IMR-90 (cell line): Measurements from ENCODE around the gene DNAH8. TPM values are rescaled to one million over a fixed set of nuclear protein-coding genes. Genes with fewer than 3 reads are reported as not detected.

Experiments
- ATAC-seq: fragments of 200-7000 bp; cut with Tn5 transposase; 2 replicates; pipeline ENCODE4 v1.9.1; 2020; ENCODE audit warnings: low read depth, mild to moderate bottlenecking, moderate library complexity
- BruUV-seq: library from RNA; stranded (reverse); fragments of 400-500 nt; replicated peaks from 2 replicates; lab custom pipeline; 2021; lab: Mats Ljungman, UMichigan
- CTCF ChIA-PET: fragments of 300-600 bp; formaldehyde crosslinking; extraction: SDS; loops from one replicate; lab custom pipeline; 2021; ENCODE audit warnings: antibody characterized with exemption; lab: Yijun Ruan, JAX
- POLR2A ChIA-PET: fragments of 300-600 bp; sonication (Branson Sonifier 250); formaldehyde crosslinking; loops from one replicate; lab custom pipeline; 2022; ENCODE audit warnings: antibody characterized with exemption; ENCODE audit not compliant: unreplicated experiment; lab: Charles Lee
- DNase-seq: peaks from one replicate; pipeline ENCODE4 v3.0.0; 2013
- H2AFZ ChIP-seq: replicated peaks from 2 replicates; pipeline ENCODE3; 2013; ENCODE audit warnings: low read length, mild to moderate bottlenecking; ENCODE audit not compliant: poor library complexity
- H2AK5ac ChIP-seq: 2 replicates; pipeline ENCODE4 v1.6.1; 2013; ENCODE audit warnings: low read depth, low read length, inconsistent platforms
- H2AK9ac ChIP-seq: replicated peaks from 2 replicates; pipeline ENCODE3; 2013; ENCODE audit warnings: mild to moderate bottlenecking, low read depth, low read length, moderate library complexity; ENCODE audit not compliant: poor library complexity
- H2BK120ac ChIP-seq: 2 replicates; pipeline ENCODE4 v1.6.1; 2013; ENCODE audit warnings: low read depth, low read length, inconsistent platforms
- H2BK15ac ChIP-seq: 3 replicates; pipeline ENCODE4 v1.6.1; 2013; ENCODE audit warnings: low read depth, low read length, inconsistent platforms
- H2BK20ac ChIP-seq: 2 replicates; pipeline ENCODE4 v1.6.1; 2013; ENCODE audit warnings: low read depth, mild to moderate bottlenecking, inconsistent platforms, low read length, moderate library complexity
- H2BK5ac ChIP-seq: 2 replicates; pipeline ENCODE4 v1.6.1; 2013; ENCODE audit warnings: mild to moderate bottlenecking, low read depth, low read length, inconsistent platforms; ENCODE audit not compliant: poor library complexity, severe bottlenecking
- H3K14ac ChIP-seq: replicated peaks from 2 replicates; pipeline ENCODE4 v1.6.1; 2013; ENCODE audit warnings: low read depth, low read length, inconsistent platforms
- H3K18ac ChIP-seq: 2 replicates; pipeline ENCODE4 v1.6.1; 2013; ENCODE audit warnings: low read depth, low read length, control low read depth
- H3K23ac ChIP-seq: 2 replicates; pipeline ENCODE4 v1.6.1; 2013; ENCODE audit warnings: low read depth, low read length, inconsistent platforms
- H3K27ac ChIP-seq: 2 replicates; pipeline ENCODE4 v1.5.1; 2013; ENCODE audit warnings: mild to moderate bottlenecking, control low read depth, low read length; ENCODE audit not compliant: insufficient read depth
- H3K27me3 ChIP-seq: 2 replicates; pipeline ENCODE4 v1.6.1; 2013; ENCODE audit warnings: low read length; ENCODE audit not compliant: control insufficient read depth, insufficient read depth
- H3K36me3 ChIP-seq: 2 replicates; pipeline ENCODE4 v1.6.1; 2013; ENCODE audit warnings: low read length, mixed read lengths; ENCODE audit not compliant: control insufficient read depth, insufficient read depth
- H3K4ac ChIP-seq: 2 replicates; pipeline ENCODE4 v1.6.1; 2013; ENCODE audit warnings: low read depth, low read length, inconsistent platforms
- H3K4me1 ChIP-seq: 2 replicates; pipeline ENCODE4 v1.6.1; 2013; ENCODE audit warnings: low read length, mixed read lengths; ENCODE audit not compliant: control insufficient read depth, insufficient read depth
- H3K4me2 ChIP-seq: 2 replicates; pipeline ENCODE4 v1.6.1; 2013; ENCODE audit warnings: low read depth, mild to moderate bottlenecking, control low read depth, low read length, moderate library complexity
- H3K4me3 ChIP-seq: 2 replicates; pipeline ENCODE4 v1.5.1; 2013; ENCODE audit warnings: low read depth, mild to moderate bottlenecking, control low read depth, low read length, moderate library complexity; ENCODE audit not compliant: insufficient read depth
- H3K56ac ChIP-seq: 2 replicates; pipeline ENCODE4 v1.6.1; 2013; ENCODE audit warnings: low read length, inconsistent platforms; ENCODE audit not compliant: insufficient read depth; ENCODE audit errors: extremely low read depth
- H3K79me1 ChIP-seq, 2 experiments: 2 replicates each; pipeline ENCODE4 v1.6.1; 2013; ENCODE audit warnings: low read length in 2 of 2, inconsistent platforms in 1 of 2, low read depth in 1 of 2
- H3K9ac ChIP-seq: 2 replicates; pipeline ENCODE4 v1.6.1; 2013; ENCODE audit warnings: low read depth, low read length, control low read depth
- H3K9me1 ChIP-seq: 2 replicates; pipeline ENCODE4 v1.6.1; 2013; ENCODE audit warnings: low read length, inconsistent platforms; ENCODE audit not compliant: insufficient read depth
- H3K9me3 ChIP-seq: 2 replicates; pipeline ENCODE4 v1.6.1; 2013; ENCODE audit warnings: low read length; ENCODE audit not compliant: control insufficient read depth, insufficient read depth
- H4K20me1 ChIP-seq: 2 replicates; pipeline ENCODE4 v1.6.1; 2013; ENCODE audit warnings: low read length, inconsistent platforms; ENCODE audit not compliant: insufficient read depth
- H4K5ac ChIP-seq: 2 replicates; pipeline ENCODE4 v1.6.1; 2013; ENCODE audit warnings: mild to moderate bottlenecking, low read depth, low read length, control low read depth
- H4K8ac ChIP-seq, 2 experiments: 2 replicates each; pipeline ENCODE4 v1.6.1; 2013; ENCODE audit warnings: low read depth in 2 of 2, low read length in 2 of 2, control low read depth in 1 of 2, inconsistent platforms in 1 of 2
- H4K91ac ChIP-seq: 2 replicates; pipeline ENCODE4 v1.6.1; 2013; ENCODE audit warnings: low read depth, low read length, inconsistent platforms; ENCODE audit not compliant: insufficient read depth
- BHLHE40 ChIP-seq: fragments of 150-350 bp; IDR thresholded peaks from 2 replicates; pipeline ENCODE4 v1.6.1; 2016; ENCODE audit warnings: mild to moderate bottlenecking, low read depth, low read length
- CTCF ChIP-seq: conservative IDR thresholded peaks from 2 replicates; pipeline ENCODE4 v1.5.1; 2012; ENCODE audit warnings: mild to moderate bottlenecking, low read depth, low read length, improper control_type of control experiment
- ELK1 ChIP-seq: fragments of 150-350 bp; IDR thresholded peaks from 2 replicates; pipeline ENCODE4 v1.6.1; 2016; ENCODE audit warnings: low read depth, mild to moderate bottlenecking, low read length, moderate library complexity, borderline replicate concordance
- FOS ChIP-seq: fragments of 150-350 bp; IDR thresholded peaks from 2 replicates; pipeline ENCODE4 v1.6.1; 2016; ENCODE audit warnings: low read depth, low read length
- MAZ ChIP-seq: IDR thresholded peaks from 2 replicates; pipeline ENCODE4 v1.6.1; 2012; ENCODE audit warnings: low read depth, mild to moderate bottlenecking, low read length, improper control_type of control experiment, moderate library complexity, borderline replicate concordance
- NFE2L2 ChIP-seq: fragments of 150-350 bp; IDR thresholded peaks from 2 replicates; pipeline ENCODE4 v1.6.1; 2016; ENCODE audit warnings: low read depth, mild to moderate bottlenecking, low read length
- POLR2A ChIP-seq: IDR thresholded peaks from 2 replicates; pipeline ENCODE4 v1.6.1; 2012; ENCODE audit warnings: mild to moderate bottlenecking, low read depth, low read length
- RAD21 ChIP-seq: IDR thresholded peaks from 2 replicates; pipeline ENCODE4 v1.6.1; 2012; ENCODE audit warnings: low read length, improper control_type of control experiment
- RFX5 ChIP-seq: IDR thresholded peaks from 2 replicates; pipeline ENCODE4 v1.8.0; 2012; ENCODE audit warnings: low read depth, mild to moderate bottlenecking, low read length, moderate library complexity
- SMC3 ChIP-seq: fragments of 150-350 bp; IDR thresholded peaks from 2 replicates; pipeline ENCODE4 v1.6.1; 2016; ENCODE audit warnings: low read depth, mild to moderate bottlenecking, antibody characterized with exemption, low read length, moderate library complexity
- WGBS, 2 experiments: methylation state at CpG; one replicate each; pipeline versions ENCODE4 v1.1.5 to v1.1.7; 2013; ENCODE audit warnings: missing lambda C conversion rate in 2 of 2; ENCODE audit not compliant: insufficient read length in 1 of 2; ENCODE audit errors: extremely low coverage in 2 of 2; 5-methylcytosine and 5-hydroxymethylcytosine counted together
- dilution Hi-C: fragments of 300-500 bp; cut with HindIII; formaldehyde crosslinking; loops from one replicate; pipeline ENCODE4 v1.14.3; 2018; ENCODE audit warnings: low sequenced_read_pairs; ENCODE audit not compliant: unreplicated experiment
- in situ Hi-C: fragments of 300-500 bp; cut with MboI; formaldehyde crosslinking; loops from 3 replicates; pipeline ENCODE4 v1.14.3; 2019; ENCODE audit warnings: low sequenced_read_pairs, inconsistent platforms, mixed read lengths
- intact Hi-C: fragments of 100-400 bp; cut with micrococcal nuclease; formaldehyde crosslinking; loops from 2 replicates; pipeline ENCODE4 v1.10.0; 2022
- polyA plus RNA-seq, 3 experiments: library from polyadenylated mRNA; depleted of rRNA; stranded (reverse); fragments of >200 nt; gene quantifications; 2 replicates each; pipeline ENCODE4 v1.2.3, GENCODE V29; 2012; ENCODE audit warnings: low replicate concordance in 1 of 3
- total RNA-seq: library from RNA; depleted of rRNA; stranded (reverse); fragments of >200 nt; gene quantifications from 2 replicates; pipeline ENCODE4 v1.2.3, GENCODE V29; 2012

Gene DNAH8
- total and polyA plus RNA-seq, 2 of the 4 experiments (the other 2 are of a cell fraction) = not detected

DNA sequence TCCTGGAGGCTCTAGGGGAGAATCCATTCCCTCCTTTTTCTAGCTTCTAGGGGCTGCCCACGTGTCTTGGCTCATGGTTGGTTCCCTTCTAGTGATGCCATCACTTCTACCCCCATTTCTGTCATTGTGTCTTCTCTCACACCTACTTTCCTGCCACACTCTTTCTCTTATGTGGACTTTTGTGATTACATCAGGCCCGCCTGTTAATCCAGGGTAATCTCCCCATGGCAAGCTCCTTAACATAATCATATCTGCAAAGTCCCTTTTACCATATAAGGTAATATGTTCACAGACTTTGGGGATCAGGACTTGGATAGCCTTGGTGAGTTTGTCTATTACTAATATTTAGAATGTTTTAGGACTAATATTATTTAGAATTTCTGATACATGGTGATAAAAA is 111.9 kb downstream of the DNAH8 start:
- in situ Hi-C loops (no loop called here), dilution Hi-C loops (no loop called here), intact Hi-C loops (no loop called here)
- ATAC-seq = no peak
- Histone ChIP-seq H3K23ac (no peak overlapping the region), H2BK15ac (no peak overlapping the region), H3K4me3 (no peak overlapping the region), H3K36me3 (no peaks in the 10 kb centered on the region), H3K4me2 (no peak overlapping the region), H3K27me3 (no peaks in the 10 kb centered on the region), H4K20me1 (no peaks in the 10 kb centered on the region), H2BK120ac (no peak overlapping the region), H2AK9ac (no peak overlapping the region), H3K4ac (no peak overlapping the region), H4K5ac (no peak overlapping the region), H4K8ac (no peak overlapping the region), H2AFZ (no peak overlapping the region), H3K9me1 (no peaks in the 10 kb centered on the region), H3K14ac (no peak overlapping the region), H2AK5ac (no peak overlapping the region), H3K27ac (no peak overlapping the region), H2BK5ac (no peak overlapping the region), H3K9me3 (no peaks in the 10 kb centered on the region), H4K91ac (no peak overlapping the region), H3K9ac (no peak overlapping the region), H3K79me1 (no peaks in the 10 kb centered on the region), H3K4me1 (no peaks in the 10 kb centered on the region), H3K56ac (no peak overlapping the region), H2BK20ac (no peak overlapping the region), H3K18ac (no peak overlapping the region)
- no peak for DNase-seq
- TF ChIP-seq POLR2A (no peak), SMC3 (no peak), ELK1 (no peak), RAD21 (no peak), RFX5 (no peak), CTCF (no peak), NFE2L2 (no peak), FOS (no peak), BHLHE40 (no peak), MAZ (no peak)
- ChIA-PET CTCF (no interaction called here), POLR2A (no interaction called here)
- WGBS, 2 experiments = no CpG with 5 or more reads among the region's 2 CpGs
- no TSS peak for BruUV-seq
